Effector CD4-positive, alpha-beta T cell (primary cell): Measurements from ENCODE around the gene CASQ2. TPM values are rescaled to one million over a fixed set of nuclear protein-coding genes. Genes with fewer than 3 reads are reported as not detected.
A peak's percentile ranks its signal among the peaks of the same experiment; 100 is the strongest.
"Not testable (repeated sequence)": the region's sequence is repeated elsewhere in the genome, so short reads cannot be mapped to it uniquely, and the experiment has no call there.

ENCODE experiments used
- DNase-seq: peaks from one replicate; pipeline ENCODE4 v3.0.0-alpha.2; 2020
- total RNA-seq: gene quantifications from one replicate; lab custom pipeline; 2026; lab: John Stamatoyannopoulos, UW

CASQ2 gene
- total RNA-seq = not detected

DNA sequence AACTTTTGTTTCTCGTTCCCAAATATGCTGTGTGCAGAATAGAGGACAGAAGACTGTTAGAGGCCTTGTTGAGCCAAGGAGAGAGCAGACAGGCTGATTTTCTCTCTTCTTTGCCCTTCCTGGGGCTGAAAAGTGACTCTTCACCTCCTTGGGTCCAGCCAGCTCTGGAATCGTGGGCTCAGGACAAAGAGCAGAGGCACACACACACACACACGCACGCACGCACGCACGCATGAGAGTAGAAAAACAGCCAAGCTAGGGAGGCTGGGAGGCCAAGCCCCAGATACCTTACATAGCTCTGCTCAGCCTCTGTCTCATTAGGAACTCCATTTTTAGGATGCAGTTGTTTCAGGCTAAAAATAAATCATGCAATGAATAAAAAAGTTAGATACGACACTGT lies at the start of gene CASQ2:
Gene CASQ2 (minus strand): TSS at position 166 of the 400 bp plus-strand sequence. CDS start 173 bp downstream, outside the sequence.
- DNase-seq = no peak

DNA sequence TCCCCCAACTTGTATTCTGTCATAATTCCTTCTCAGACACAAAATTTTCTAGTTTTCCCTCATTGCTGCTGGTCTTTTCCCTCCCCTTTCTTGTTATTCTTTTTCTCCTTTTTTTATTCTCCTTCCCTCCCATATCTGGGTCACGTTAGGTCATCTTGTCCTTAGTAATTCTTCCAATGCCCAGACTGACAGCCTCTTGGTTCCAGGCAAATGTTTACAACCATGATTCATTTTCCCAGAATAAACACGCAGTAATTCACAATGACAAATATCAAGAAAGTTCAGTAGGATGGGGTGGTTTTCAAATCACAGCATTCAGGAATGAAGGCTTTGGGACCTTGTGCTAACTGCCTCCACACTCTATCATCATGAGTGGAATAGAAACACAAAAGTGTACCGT lies 47.2 kb upstream of the CASQ2 start:
- DNase-seq = no peak

DNA sequence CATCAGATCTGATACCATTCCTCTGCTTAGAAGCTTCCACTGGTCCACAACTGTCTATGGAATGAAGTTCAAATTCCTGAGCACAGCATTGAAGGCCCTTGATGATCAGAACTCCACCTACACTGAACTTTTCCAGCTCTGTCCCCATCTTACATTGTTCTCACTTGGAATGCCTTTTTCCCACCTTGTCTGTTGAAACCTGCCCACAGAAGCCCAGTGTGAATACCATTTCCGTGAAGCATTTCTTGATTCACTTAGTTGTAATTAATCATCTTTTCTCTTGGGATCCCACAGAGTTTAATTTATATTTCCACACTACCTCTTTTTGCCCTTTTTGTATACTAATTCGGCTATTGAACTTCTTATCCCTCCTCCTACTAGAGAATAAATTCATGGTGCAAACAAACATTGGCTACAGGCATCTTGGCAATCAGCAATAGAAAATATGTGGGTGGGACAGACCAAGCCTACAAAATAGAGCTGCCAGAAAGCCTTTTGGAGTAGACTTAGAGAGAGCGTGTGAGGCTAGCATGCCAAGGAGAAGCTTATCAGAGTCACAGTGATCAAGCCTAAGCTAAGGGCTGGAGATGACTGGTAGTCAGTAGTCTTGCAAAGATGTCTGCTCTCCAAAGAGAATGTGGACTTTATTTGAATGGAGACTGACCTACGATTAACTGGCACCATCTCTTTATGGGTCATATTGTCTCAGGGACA lies 46.3 kb upstream of the CASQ2 start:
- DNase-seq = no peak

DNA sequence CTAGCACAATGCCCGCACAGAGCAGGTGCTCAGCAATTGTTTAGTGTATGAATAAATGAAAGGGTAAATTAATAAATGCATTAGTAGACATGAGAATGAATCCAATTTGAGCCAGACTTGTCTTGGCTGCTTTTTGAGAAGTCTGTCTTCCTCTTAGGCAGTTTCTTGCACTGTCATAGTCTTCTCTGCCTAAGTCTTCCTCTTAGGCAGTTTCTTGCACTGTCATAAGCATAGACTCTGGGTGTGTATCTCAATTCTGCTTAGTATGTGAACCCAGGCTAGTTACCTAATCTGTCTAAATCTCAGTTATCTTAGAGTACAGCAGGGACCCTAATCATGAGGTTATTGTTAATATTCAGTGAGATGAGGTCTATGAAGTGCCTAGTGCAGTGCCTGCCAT lies 45.2 kb upstream of the CASQ2 start:
- DNase-seq = no peak

DNA sequence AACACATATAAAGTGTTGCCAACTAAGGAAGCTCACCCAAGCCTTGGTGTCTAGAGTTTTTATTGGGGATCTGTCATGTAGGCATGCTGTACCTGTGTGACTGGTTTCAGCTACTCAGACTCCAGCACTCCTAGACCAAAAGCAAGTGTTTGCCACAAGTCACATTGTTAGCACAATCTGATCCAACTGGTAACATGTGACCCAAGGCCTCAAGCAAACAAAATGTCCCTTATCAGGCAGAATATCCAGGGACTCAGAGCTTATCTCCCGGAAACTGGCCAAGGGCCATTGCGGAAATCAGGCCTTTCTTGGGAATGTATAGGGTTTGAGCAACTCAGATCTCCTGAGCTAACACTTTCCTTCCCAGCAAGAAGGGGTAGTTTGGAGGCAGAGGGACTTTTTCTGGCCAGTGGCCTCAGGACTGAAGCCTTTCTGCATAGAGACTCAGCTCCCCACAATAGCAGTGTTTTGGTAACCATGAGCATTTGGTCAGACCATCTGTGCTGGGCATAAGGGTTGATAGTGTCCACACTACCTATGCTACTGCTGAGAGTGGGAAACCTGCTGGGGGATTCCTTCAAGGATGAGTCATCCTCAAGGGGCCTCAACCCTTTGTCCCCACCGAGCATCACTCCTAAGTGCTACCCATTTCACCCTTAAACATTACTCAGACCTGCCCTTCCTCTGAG lies 42.8 kb upstream of the CASQ2 start:
- DNase-seq = no peak

DNA sequence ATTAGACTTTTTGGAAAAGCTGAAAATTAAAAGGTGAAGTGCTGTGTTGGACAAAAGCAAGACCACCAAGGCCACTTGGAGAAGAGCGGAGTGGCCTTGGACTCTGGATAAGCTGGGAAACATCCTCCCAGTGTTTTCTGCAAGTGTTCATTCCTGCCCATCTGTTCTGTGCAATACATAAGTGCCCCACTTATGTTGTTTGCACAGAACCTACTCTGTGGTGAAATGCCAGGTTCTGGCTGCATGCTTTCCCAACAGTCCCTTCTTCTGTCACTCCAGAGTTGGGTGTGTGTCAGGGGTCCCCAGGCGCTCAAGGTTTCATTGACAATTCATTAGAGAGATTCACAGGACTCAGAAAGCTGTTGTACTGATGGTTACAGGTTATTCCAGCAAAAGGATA lies 42.1 kb upstream of the CASQ2 start:
- no peak for DNase-seq

DNA sequence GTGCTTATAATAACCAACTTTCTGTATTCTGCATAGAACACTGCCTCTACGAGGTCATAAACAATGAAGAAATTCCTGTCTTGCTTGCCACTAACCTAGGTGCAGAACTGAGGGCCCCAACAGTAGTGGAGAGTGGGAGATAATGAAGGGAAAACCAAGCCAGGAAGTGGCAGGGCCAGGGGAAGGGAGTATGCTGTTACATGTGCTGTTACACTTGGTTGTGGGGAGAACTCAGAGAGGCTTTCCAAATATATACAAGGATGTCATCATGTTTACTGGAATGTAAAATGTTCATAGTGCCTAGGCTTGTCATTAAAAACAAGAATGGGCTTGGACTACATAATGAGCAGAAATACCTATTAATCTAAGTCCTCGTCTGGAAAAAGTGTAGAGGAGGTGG lies 41.3 kb upstream of the CASQ2 start:
- DNase-seq = no peak

DNA sequence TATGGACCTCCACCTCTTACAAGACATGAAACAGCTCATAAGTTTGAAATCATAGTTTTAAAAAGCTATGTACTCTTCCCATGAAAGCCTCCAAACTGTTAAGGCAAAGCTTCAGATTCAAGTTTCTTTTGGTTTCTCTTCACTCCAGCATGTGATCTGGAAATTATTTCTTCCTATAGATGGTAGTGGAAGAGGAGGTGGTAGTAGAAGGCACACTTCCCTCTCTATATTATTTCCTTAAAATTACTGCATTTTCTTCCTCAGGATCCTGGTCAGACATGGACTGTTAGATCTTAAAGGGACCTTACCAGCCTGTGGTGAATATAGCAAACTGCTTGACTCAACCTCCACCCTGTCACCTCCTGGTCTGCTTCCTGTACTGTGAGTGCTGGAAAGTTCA lies 40.6 kb upstream of the CASQ2 start:
- no peak for DNase-seq

DNA sequence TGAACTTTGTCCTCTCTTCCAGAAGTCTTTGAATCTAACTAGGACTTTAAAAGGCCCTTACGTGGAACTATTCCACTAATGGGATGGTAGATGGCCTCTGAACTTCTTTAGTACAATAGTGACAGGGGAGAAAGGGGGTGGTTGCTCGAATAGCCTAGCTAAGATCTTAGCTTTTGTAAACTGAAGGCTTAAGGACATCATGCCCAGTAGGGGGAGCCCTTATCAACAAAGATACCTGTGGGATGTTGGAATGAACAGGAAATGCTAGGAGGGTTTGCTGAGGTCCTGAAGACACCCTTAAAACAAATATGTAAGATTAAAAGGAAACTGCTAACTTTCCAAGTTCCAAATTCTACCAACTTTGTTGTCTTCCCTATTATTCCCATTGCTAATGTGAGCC lies 39.2 kb upstream of the CASQ2 start:
- peak; percentile 11 for DNase-seq

DNA sequence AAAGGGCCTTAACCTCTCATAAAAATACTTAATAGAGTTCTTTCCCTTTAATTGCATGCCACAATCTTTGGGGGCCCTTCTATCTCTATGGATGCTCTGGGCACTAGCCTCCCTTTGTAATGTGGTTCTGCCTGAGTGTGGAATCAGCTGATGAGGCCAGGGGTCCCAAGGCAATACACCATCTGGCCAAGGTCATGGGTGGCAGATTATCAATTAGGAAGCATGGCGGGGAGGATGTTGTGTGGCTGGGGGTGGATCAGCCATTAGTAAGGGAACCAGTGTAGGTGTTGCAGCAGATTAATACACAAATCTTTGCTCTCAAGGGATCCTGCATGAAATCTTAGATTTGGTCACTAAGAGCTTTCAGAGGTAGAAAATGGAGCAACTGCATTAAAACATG lies 37.1 kb upstream of the CASQ2 start:
- no peak for DNase-seq

DNA sequence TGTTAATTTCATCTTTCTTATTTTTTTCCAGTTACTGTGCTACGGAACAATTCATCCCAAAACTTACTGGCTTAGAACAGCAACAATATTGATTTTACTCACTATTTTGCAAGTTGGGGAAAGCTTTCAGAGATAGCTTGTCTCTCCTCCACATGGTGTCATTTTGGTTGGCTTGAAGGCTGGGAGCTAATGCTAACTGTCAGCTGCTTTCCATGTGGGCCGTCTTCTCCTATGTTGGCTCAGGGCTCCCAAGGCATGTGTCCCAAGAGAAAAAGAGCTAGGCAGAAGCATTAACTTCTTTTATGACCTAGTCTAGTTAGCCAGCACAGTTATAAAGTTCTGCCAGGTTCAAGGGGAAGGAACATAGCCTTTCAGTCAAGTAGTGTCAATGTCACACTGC lies 33.9 kb upstream of the CASQ2 start:
- DNase-seq = no peak

DNA sequence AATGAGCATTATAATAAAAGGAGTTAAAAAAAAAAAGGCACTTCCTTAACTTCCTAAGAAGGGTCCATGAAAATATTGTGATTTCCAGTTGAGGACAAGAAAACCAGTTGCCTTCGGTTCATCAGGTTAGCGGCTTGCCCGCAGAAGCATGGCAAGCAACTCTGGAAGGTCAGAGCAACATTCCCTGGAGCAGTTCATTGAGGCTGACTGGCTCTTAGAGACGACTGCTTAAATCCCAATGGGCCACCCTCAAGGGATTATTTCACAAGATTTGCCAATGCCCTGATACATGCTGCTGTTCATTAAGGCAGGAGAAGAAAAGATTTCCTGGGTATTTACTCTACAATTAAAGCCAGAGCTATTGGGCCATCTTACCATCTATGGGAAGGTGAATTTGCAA lies 29.0 kb upstream of the CASQ2 start:
- DNase-seq = no peak

DNA sequence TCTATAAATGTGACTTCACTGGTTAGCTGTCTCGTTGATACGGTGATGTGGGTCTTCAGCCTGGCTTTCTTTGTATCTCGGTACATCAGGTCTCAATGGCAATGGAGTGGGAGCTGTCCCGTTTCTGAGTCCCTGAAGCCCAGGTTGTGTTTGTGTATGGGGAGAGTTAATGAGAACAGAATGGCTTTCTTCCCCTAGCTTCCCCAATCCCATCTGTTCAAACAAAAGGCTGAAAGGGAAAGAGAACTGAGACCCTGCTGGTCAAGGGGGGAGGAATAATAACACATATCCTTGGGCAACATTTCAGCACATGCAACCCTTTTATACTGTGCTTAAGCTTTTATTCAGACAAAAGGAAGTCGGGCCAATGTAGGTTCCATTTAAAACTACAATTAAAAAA lies 28.4 kb upstream of the CASQ2 start:
- no peak for DNase-seq

DNA sequence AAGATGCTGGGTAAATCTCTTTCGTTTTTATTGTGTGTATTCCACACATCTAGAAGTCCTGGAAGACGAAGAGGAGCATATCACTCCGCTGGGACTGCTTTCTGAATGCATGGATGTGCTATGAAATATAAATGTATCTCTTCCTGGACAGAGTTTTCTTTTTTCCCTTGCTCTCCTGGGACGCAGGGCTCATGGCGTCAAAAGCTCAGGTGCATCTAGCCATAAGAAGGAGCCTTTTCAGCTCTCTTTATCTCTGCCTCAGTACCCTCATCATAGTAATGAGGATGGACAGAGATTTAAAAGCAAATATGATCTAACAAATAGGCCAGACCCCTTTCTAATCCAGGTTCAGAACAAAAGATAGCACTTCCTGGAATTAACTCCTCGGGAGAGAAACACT lies 27.5 kb upstream of the CASQ2 start:
- DNase-seq = no peak

DNA sequence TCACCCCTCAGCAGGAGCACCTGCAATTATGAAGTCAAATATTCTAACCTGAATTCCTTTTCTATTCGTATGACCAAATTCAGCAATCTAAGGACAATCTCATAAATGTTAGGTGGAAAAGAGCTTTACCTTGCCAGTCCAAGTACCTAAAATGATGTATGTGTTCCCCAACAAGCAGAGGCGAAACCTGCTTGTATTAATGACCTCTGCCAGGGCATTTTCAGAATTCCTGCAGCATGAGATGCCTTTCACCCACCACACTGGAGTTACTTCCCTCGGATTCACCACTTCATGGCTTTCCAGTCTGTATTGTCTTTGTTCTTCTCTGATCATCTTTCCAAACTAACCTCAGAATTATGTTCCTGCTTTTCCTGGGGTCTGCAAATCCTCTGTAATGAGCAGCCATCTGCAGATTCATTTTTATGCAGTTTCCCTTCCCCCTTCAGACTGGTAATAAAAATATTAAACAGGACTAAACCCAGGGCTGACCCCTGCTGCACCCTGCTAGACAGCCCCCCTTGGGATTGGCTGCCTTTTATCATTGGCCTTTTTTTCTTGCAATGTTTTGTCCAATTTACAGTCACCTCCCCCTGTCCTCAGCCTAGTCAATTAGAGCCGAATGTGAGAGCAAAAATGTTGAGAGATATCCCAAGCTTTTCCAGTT lies 26.6 kb upstream of the CASQ2 start:
- no peak for DNase-seq

DNA sequence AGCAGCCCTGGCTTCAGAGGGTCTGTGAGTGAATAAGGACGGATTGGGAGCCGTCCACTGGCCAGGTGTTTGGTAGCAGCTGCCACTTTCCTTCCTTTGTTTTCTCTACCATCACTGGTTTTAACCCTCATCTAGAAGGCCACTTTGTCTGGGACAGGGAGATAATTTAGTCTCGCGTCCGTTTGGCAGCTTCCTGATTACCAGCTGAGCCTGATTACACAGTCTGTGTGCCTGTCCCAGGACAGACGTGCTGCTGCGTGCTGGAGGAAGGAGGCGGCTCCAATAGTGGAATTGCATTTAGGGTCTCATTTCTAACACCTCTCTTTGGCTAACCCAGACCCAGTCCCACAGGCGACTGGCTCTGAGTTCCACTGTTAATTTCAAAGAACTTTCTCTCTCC lies 24.6 kb upstream of the CASQ2 start:
- DNase-seq = no peak

DNA sequence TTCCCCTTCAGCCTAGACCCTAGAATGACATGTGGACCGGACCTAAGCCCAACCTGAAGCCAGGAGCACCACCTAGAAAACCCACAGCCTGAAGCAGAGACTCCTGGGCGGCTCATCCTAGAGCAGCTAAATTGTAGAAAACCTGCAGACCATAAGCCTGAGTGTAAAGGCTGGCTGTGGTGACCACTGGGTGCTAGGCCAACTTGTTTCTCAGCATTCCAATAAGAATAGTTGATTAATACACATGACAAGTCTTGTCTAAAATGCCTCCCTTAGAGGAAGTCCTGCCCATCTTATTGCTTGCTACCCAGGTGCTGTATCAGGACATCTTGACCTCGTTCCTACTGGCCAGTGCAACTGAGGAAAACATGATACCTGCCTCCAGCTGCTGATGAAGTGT lies 23.3 kb upstream of the CASQ2 start:
- no peak for DNase-seq

DNA sequence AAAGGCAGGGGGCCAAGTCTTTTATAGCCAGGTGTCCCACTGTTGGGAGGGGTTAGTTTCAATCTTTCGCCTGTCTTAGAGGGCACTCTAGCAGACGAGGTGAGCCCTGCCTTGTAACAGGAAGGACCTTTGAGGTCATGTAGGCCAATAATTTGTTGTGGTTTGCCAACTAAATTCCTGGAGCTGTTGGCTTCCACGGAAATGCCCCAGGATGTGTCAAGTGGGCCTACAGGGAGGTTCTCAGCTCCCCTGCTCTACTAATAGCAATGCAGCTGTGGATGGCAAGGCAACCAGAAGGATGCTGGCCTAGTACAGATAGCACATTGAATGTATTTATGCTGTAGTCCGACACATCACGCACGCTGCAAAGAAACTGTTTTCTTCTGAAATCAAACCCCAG lies 22.3 kb upstream of the CASQ2 start:
- DNase-seq = no peak

DNA sequence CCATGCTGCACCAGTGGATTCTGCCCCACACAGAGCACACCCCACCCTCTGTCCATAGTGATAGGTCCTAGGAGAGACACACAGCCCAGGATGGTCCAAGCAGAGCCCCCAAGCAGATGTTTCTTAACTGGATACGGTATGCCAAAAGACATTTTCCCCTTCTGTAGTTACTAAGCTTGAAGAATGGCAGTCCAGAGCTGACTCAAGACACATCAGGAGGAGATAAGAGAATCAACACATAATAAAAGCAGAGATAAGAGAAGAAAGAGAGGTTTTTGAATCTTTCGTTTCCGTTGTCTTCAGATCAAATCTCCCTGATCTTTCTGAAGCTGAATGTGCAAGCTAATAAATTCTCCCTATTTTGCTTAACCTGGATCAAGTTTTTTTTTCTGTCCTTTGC lies 21.8 kb upstream of the CASQ2 start:
- DNase-seq = no peak

DNA sequence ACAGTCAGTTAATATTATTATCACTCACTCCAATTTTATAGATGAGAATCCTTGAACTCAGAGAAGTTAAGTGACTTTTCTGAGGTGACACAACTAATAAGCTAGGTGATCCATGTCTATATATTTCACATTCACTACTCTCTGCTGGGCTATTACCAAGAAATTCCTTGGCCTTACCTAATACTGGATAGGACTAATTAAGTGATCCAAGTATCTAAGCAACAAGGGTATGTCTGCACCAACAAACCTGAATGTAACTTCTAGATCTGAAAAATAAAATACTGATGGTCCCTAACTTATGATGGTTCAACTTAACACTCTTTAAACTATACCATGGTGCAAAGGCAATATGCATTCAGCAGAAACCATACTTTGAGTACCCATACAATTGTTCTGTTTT lies 14.8 kb upstream of the CASQ2 start:
- DNase-seq = no peak

DNA sequence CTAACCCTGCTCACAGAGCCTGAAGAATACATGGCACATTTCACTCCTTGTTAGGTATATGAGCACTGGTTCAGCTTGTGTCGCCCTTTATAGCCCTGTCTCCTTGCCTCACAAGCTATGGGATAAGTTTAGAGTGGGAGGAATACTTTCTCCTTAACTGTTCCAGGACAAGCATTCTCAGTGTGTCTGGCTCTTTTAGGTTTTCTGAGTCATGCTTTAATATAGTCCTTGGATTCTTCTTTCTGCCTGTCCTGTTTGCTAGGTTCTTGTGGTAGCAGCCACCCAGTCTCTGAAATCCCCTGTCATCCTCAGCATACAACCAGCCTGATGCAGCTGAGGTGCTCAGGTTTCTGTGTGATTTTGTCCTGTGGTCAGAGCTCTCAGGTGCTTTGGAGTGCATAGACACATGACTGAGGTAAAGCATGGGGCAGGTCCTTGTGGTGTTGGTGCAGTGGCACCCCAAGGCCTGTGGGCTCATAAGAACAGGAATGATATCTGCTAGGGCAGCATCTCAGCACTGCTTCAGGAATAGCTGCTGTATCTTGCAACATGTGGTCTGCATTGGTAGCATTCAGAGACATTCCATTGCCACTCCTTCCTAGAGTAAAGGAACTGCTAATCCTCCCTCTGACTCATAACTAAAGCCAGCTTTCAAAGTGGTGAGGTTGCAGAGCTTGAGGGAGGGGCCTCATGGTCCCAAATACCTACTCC lies 14.2 kb upstream of the CASQ2 start:
- DNase-seq = no peak

DNA sequence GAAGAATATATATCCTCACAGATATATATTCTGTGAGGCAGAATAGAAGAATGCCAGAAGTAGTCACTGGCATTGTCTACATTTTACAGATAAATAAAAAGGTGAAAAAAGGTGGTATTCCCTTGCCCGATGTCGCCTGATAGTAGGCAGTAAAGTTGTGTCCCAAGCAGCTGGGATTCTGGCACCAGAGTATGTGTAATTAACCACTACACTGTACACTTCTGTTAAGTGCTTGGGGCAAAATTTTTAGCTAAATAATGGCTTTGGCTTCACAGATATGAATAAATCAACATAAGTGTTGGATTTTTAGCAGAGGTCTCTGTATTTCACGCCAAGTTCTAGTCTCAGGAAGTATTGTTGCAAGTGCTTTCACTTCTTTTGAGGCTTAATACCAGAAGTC lies 13.3 kb upstream of the CASQ2 start:
- no peak for DNase-seq

DNA sequence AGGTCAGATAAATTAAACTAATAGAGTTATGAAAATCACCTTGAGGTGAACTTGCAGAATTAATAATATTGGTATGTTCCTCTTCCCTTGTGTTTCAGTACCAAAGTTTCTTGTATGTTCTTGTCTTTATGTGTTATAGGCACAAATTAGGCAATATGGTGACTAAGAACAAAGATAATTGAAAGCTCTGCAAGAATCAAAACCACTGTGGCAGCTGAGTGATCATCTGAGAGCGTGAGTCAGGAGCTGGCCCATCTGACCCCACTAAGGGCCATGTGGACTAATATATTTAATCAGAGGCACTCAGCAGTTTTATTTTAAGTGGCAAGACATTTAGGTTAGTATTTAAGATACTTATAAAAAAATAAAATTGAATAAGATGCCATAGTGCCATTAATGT lies 12.8 kb upstream of the CASQ2 start:
- no peak for DNase-seq

DNA sequence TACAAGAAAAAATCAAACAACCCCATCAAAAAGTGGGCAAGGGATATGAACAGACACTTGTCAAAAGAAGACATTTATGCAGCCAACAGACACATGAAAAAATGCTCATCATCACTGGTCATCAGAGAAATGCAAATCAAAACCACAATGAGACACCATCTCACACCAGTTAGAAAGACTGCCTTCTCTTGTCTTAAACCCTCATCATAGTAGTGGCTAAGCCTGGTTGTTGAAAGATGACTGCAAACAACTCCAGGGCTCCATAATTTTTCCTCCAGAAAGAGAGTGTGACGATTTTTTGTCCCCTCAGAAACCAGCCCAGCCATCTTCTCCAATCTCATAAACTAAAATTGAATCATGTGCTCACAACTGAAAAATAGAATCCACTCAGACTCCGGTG lies 12.1 kb upstream of the CASQ2 start:
- not testable (repeated sequence) for DNase-seq
